Measurements from ENCODE around the gene FBXL13. TPM values are rescaled to one million over a fixed set of nuclear protein-coding genes. Genes with fewer than 3 reads are reported as not detected.

The FBXL13 gene
- total RNA-seq, 3 donors from 2014 or later (not counting 1 experiment from before 2014, with no cell fraction given), result 0.70 to 0.89 (median 0.85) TPM

GRCh38 chr7:102828286-102828685, 246.3 kb downstream of the FBXL13 start:
- no peaks in the 10 kb centered on the region for H3K9me3 ChIP-seq (ENCODE audit: control insufficient read depth, insufficient read depth, low read length)
- TF ChIP-seq CTCF (IDR thresholded peaks at IDR 0.05), result no peak
- intact Hi-C loops (cut with micrococcal nuclease), result no loop called here
- H3K9me3 Mint-ChIP-seq, result no peaks in the 10 kb centered on the region
- ATAC-seq (no peak), DNase-seq (no peak)
- no peaks in the 10 kb centered on the region for H3K27me3 Mint-ChIP-seq (ENCODE audit: low read depth in 2 of 2)
- whole genome bisulfite sequencing (ENCODE audit: insufficient coverage), result no CpG with 5 or more reads among the region's 2 CpGs
- no peaks in the 10 kb centered on the region for H3K36me3 ChIP-seq (ENCODE audit: control insufficient read depth, insufficient read depth, low read length)
- H3K27ac ChIP-seq (ENCODE audit: low read length), result no peak overlapping the region
- H3K27me3 ChIP-seq (ENCODE audit: control insufficient read depth, insufficient read depth, low read length), result no peaks in the 10 kb centered on the region
- H3K4me1 ChIP-seq (ENCODE audit: control insufficient read depth, insufficient read depth, low read length), result no peaks in the 10 kb centered on the region
- H3K4me3 Mint-ChIP-seq, result no peak overlapping the region
- no peak overlapping the region for H3K27ac Mint-ChIP-seq
- H3K36me3 Mint-ChIP-seq, result no peaks in the 10 kb centered on the region
- no peaks in the 10 kb centered on the region for H3K4me1 Mint-ChIP-seq
- no peak overlapping the region for H3K4me3 ChIP-seq (ENCODE audit: low read length)

- DNase-seq (no peak), ATAC-seq (no peak)
- H3K4me1 Mint-ChIP-seq, result no peaks in the 10 kb centered on the region
- no peaks in the 10 kb centered on the region for H3K36me3 Mint-ChIP-seq
- H3K36me3 ChIP-seq (ENCODE audit: control insufficient read depth, insufficient read depth, low read length), result no peaks in the 10 kb centered on the region
- intact Hi-C loops (cut with micrococcal nuclease), result no loop called here
- H3K4me3 Mint-ChIP-seq, result no peak overlapping the region
- no peak for TF ChIP-seq CTCF (IDR thresholded peaks at IDR 0.05)
- no peak overlapping the region for H3K27ac ChIP-seq (ENCODE audit: low read length)
- no peaks in the 10 kb centered on the region for H3K27me3 Mint-ChIP-seq (ENCODE audit: low read depth in 2 of 2)
- no peaks in the 10 kb centered on the region for H3K9me3 ChIP-seq (ENCODE audit: control insufficient read depth, insufficient read depth, low read length)
- no peaks in the 10 kb centered on the region for H3K9me3 Mint-ChIP-seq
- H3K27me3 ChIP-seq (ENCODE audit: control insufficient read depth, insufficient read depth, low read length), result no peaks in the 10 kb centered on the region
- 94% methylated on average over 6 of the region's 6 CpGs for WGBS (ENCODE audit: insufficient coverage)
- no peak overlapping the region for H3K27ac Mint-ChIP-seq
- no peak overlapping the region for H3K4me3 ChIP-seq (ENCODE audit: low read length)
- no peaks in the 10 kb centered on the region for H3K4me1 ChIP-seq (ENCODE audit: control insufficient read depth, insufficient read depth, low read length)
Observed at GRCh38 chr7:102823390-102824119, 251.0 kb downstream of the FBXL13 start.

- H3K27me3 ChIP-seq (ENCODE audit: control insufficient read depth, insufficient read depth, low read length), result no peaks in the 10 kb centered on the region
- Mint-ChIP-seq H3K27ac (no peak overlapping the region), H3K4me1 (no peaks in the 10 kb centered on the region), H3K9me3 (no peaks in the 10 kb centered on the region), H3K36me3 (no peaks in the 10 kb centered on the region), H3K27me3 (ENCODE audit: low read depth in 2 of 2) (no peaks in the 10 kb centered on the region), H3K4me3 (no peak overlapping the region)
- H3K4me1 ChIP-seq (ENCODE audit: control insufficient read depth, insufficient read depth, low read length), result no peaks in the 10 kb centered on the region
- intact Hi-C loops (cut with micrococcal nuclease), result no loop called here
- no peak overlapping the region for H3K4me3 ChIP-seq (ENCODE audit: low read length)
- H3K27ac ChIP-seq (ENCODE audit: low read length), result no peak overlapping the region
- WGBS (ENCODE audit: insufficient coverage), result 98% methylated on average over 2 of the region's 2 CpGs
- H3K36me3 ChIP-seq (ENCODE audit: control insufficient read depth, insufficient read depth, low read length), result no peaks in the 10 kb centered on the region
- no peaks in the 10 kb centered on the region for H3K9me3 ChIP-seq (ENCODE audit: control insufficient read depth, insufficient read depth, low read length)
- TF ChIP-seq CTCF (IDR thresholded peaks at IDR 0.05), result no peak
- no peak for ATAC-seq
- DNase-seq, result no peak
Observed at GRCh38 chr7:102821994-102822747, 252.4 kb downstream of the FBXL13 start.
